Esophagus muscularis mucosa (tissue), 4 donors: ENCODE results near the gene WNT11. TPM values are rescaled to one million over a fixed set of nuclear protein-coding genes. Genes with fewer than 3 reads are reported as not detected.

Experiments
- DNase-seq: peaks from one replicate; pipeline ENCODE4 v3.0.0-alpha.2; 2017; ENCODE audit errors: extremely low spot score
- H3K27ac ChIP-seq, 4 donors: fragments of 200-600 bp; sonication (generic); replicated peaks in 1 of 4; 1 replicate in 3 of 4; 2 replicates in 1 of 4; pipeline ENCODE4 v1.5.1; 2016 to 2019; ENCODE audit warnings: mild to moderate bottlenecking in 1 of 4
- H3K27me3 ChIP-seq, 4 donors: fragments of 200-600 bp; sonication (generic); one replicate each; pipeline versions ENCODE4 v1.5.1 to v1.6.0; 2016 to 2019
- H3K36me3 ChIP-seq, 4 donors: fragments of 200-600 bp; sonication (generic); one replicate each; pipeline ENCODE4 v1.5.1; 2016 to 2019
- H3K4me1 ChIP-seq, 4 donors: fragments of 200-600 bp; sonication (generic); one replicate each; pipeline ENCODE4 v1.5.1; 2016 to 2019
- H3K4me3 ChIP-seq, 4 donors: fragments of 200-600 bp; sonication (generic); 1 replicate in 2 of 4; 2 replicates in 2 of 4; pipeline ENCODE4 v1.5.1; 2016 to 2019; ENCODE audit warnings: mild to moderate bottlenecking in 4 of 4, moderate library complexity in 1 of 4
- H3K9me3 ChIP-seq, 4 donors: fragments of 200-600 bp; sonication (generic); 1 replicate in 3 of 4; 2 replicates in 1 of 4; pipeline ENCODE4 v1.5.1; 2016 to 2019
- CTCF ChIP-seq, 3 experiments: fragments of 200-600 bp in 2 of 3; fragments of 450-650 bp in 1 of 3; sonication (generic) in 2 of 3; IDR thresholded peaks; one replicate each; pipeline ENCODE4 v1.5.1; 2017 to 2019; ENCODE audit warnings: antibody characterized with exemption in 3 of 3, mild to moderate bottlenecking in 2 of 3, moderate library complexity in 1 of 3
- EP300 ChIP-seq: sonication (generic); formaldehyde crosslinking; IDR thresholded peaks from one replicate; pipeline ENCODE4 v1.6.1; 2017; ENCODE audit warnings: antibody characterized with exemption
- POLR2A ChIP-seq: fragments of 450-650 bp; IDR thresholded peaks from one replicate; pipeline ENCODE4 v1.6.1; 2017; ENCODE audit warnings: antibody characterized with exemption, moderate library complexity, mild to moderate bottlenecking, low read depth
- POLR2AphosphoS5 ChIP-seq, 2 donors: sonication (generic); formaldehyde crosslinking; IDR thresholded peaks; one replicate each; pipeline ENCODE4 v1.6.1; 2017; ENCODE audit warnings: antibody characterized with exemption in 2 of 2
- WGBS: methylation state at CpG from one replicate; pipeline ENCODE4 v1.1.5; 2018; 5-methylcytosine and 5-hydroxymethylcytosine counted together
- intact Hi-C: fragments of 100-400 bp; cut with DNase I; formaldehyde crosslinking; loops from one replicate; pipeline ENCODE4 v1.15.1; 2023
- total RNA-seq, 4 donors: library from RNA; depleted of rRNA; stranded (reverse); fragments of >200 nt; gene quantifications; one replicate each; pipeline versions ENCODE4 v1.1.0 to v1.2.1, GENCODE V29; 2016

WNT11 gene
- total RNA-seq, 4 donors from 2014 or later = 3.7 to 11.0 (median 7.7) TPM

DNA sequence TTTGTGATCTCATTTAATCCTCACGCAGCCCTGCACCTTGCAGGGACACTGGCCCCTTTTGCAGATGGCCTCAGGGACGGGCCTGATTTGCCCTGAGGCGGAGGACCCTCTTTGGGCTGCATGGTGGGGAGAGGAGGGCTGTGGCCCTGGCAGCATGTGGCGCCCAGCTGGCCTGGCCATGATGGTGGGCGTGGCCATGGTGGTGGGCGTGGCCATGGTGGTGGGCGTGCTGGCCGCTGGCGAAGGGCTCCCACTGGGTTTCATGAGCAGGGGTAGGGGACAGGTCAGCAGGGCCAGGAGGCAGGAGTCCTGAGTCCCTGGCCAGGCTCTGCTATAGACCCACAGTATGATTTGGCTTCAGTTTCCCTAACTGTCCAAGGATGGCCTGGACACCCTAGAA, 13.1 kb downstream of the WNT11 start:
- no peak for DNase-seq
- WGBS = 67% methylated on average over 6 of the region's 9 CpGs
- Histone ChIP-seq H3K9me3 (no peaks in the 10 kb centered on the region), H3K27me3 (no peaks in the 10 kb centered on the region), H3K4me1 (peaks cover 10 to 22% (median 19%) of the 10 kb centered on the region in 4 donors), H3K36me3 (peaks cover 0 to 33% (median 0%) of the 10 kb centered on the region in 4 donors), H3K4me3 (no peak overlapping the region), H3K27ac (no peak overlapping the region)
- TF ChIP-seq CTCF (IDR thresholded peaks at IDR 0.05) = no peak
- no peak for TF ChIP-seq POLR2AphosphoS5 (IDR thresholded peaks at IDR 0.05)
- no peak for TF ChIP-seq POLR2A
- no peak for TF ChIP-seq EP300
- intact Hi-C loops = no loop called here

DNA sequence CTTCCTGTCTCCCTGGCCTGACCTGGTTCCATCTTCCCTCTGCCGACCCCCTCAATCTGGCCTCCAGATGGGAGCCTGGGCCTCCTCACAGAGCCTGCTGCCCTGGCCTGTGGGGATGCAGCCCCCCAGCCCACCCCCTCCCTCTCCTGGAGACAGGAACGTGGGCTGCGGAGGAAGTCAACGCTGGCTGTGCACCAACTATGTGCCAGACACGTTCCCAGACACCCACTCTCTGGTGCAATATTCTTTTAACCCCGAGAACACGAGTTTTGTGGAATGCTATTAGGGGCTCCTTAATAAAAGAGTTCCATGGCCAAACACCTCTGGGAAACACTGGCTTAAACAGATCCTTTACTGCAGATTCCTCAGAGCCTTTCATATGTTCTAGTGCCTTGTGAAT, 15.9 kb downstream of the WNT11 start:
- no peaks in the 10 kb centered on the region for H3K27me3 ChIP-seq
- H3K9me3 ChIP-seq = no peaks in the 10 kb centered on the region
- no peak for DNase-seq
- intact Hi-C loops = no loop called here
- H3K4me3 ChIP-seq = no peak overlapping the region
- WGBS = 12% methylated on average over 7 of the region's 7 CpGs
- H3K27ac ChIP-seq = peak overlapping the region in 3 of 4 donors; percentile 0 to 40 (median 12)
- TF ChIP-seq POLR2AphosphoS5 (IDR thresholded peaks at IDR 0.05) = peak in 1 of 2 donors; percentile 43
- no peak for TF ChIP-seq EP300
- H3K36me3 ChIP-seq = peaks cover 0 to 29% (median 2%) of the 10 kb centered on the region in 4 donors
- H3K4me1 ChIP-seq = peaks cover 27 to 39% (median 36%) of the 10 kb centered on the region in 4 donors

- H3K9me3 ChIP-seq = no peaks in the 10 kb centered on the region
- 91% methylated on average over 5 of the region's 6 CpGs for WGBS
- intact Hi-C loops = no loop called here
These were observed 16.6 kb downstream of the WNT11 start for GRCh38 chr11:76189682-76190081.

GRCh38 chr11:76188873-76189272, 17.4 kb downstream of the WNT11 start:
- Histone ChIP-seq H3K36me3 (peaks cover 0 to 20% (median 2%) of the 10 kb centered on the region in 4 donors), H3K4me1 (peaks cover 32 to 47% (median 42%) of the 10 kb centered on the region in 4 donors), H3K9me3 (no peaks in the 10 kb centered on the region), H3K27ac (no peak overlapping the region), H3K4me3 (no peak overlapping the region), H3K27me3 (no peaks in the 10 kb centered on the region)
- no peak for TF ChIP-seq POLR2AphosphoS5 (IDR thresholded peaks at IDR 0.05)
- TF ChIP-seq CTCF (IDR thresholded peaks at IDR 0.05) = no peak
- TF ChIP-seq POLR2A = no peak
- WGBS = 98% methylated on average over 4 of the region's 4 CpGs
- intact Hi-C loops = no loop called here
- DNase-seq = no peak

More at GRCh38 chr11:76189682-76190081, 16.6 kb downstream of the WNT11 start:
- H3K4me1 ChIP-seq = peaks cover 32 to 46% (median 42%) of the 10 kb centered on the region in 4 donors
- H3K27me3 ChIP-seq = no peaks in the 10 kb centered on the region
- TF ChIP-seq CTCF (IDR thresholded peaks at IDR 0.05) (no peak), POLR2AphosphoS5 (IDR thresholded peaks at IDR 0.05) (no peak), POLR2A (no peak), EP300 (no peak)
- H3K27ac ChIP-seq = peak overlapping the region in 1 of 4 donors; percentile 12
- H3K4me3 ChIP-seq = no peak overlapping the region
- DNase-seq = no peak
- H3K36me3 ChIP-seq = peaks cover 0 to 25% (median 2%) of the 10 kb centered on the region in 4 donors

- Histone ChIP-seq H3K9me3 (no peaks in the 10 kb centered on the region), H3K4me1 (peaks cover 32 to 47% (median 42%) of the 10 kb centered on the region in 4 donors), H3K36me3 (peaks cover 0 to 20% (median 2%) of the 10 kb centered on the region in 4 donors), H3K27ac (peak overlapping the region in 2 of 4 donors; percentile 18 to 62), H3K27me3 (no peaks in the 10 kb centered on the region), H3K4me3 (no peak overlapping the region)
- TF ChIP-seq EP300 = no peak
- TF ChIP-seq CTCF (IDR thresholded peaks at IDR 0.05) = no peak
- WGBS = 65% methylated on average over 9 of the region's 21 CpGs
- DNase-seq = no peak
- intact Hi-C loops = no loop called here
These were observed 19.5 kb downstream of the WNT11 start for GRCh38 chr11:76186776-76187279.
